Natural killer cell (primary cell): ENCODE data around the gene HABP2. TPM values are rescaled to one million over a fixed set of nuclear protein-coding genes. Genes with fewer than 3 reads are reported as not detected.

Experiments
- ATAC-seq, 3 donors: fragments of 150-1000 bp in 2 of 3; fragments of 200-7000 bp in 1 of 3; cut with Tn5 transposase; 1 replicate in 1 of 3; 2 replicates in 2 of 3; pipeline ENCODE4 v1.10.0; 2021; ENCODE audit warnings: mild to moderate bottlenecking in 2 of 3, moderate library complexity in 2 of 3
- DNase-seq, 2 donors: peaks; one replicate each; pipeline versions ENCODE4 v3.0.0 to v3.0.0-alpha.2; 2013 to 2021; ENCODE audit warnings: mixed read lengths in 1 of 2
- H3K27ac ChIP-seq: one replicate; pipeline ENCODE4 v1.5.1; 2013; ENCODE audit warnings: mild to moderate bottlenecking, low read length
- H3K27me3 ChIP-seq: one replicate; pipeline ENCODE4 v1.6.1; 2013; ENCODE audit warnings: low read length; ENCODE audit not compliant: control insufficient read depth, insufficient read depth
- H3K36me3 ChIP-seq: one replicate; pipeline ENCODE4 v1.6.1; 2013; ENCODE audit warnings: low read length; ENCODE audit not compliant: control insufficient read depth, insufficient read depth
- H3K4me1 ChIP-seq: one replicate; pipeline ENCODE4 v1.6.1; 2013; ENCODE audit warnings: low read length; ENCODE audit not compliant: control insufficient read depth, insufficient read depth
- H3K4me3 ChIP-seq: one replicate; pipeline ENCODE4 v1.5.1; 2013; ENCODE audit warnings: low read length
- H3K9me3 ChIP-seq: one replicate; pipeline ENCODE4 v1.6.1; 2013; ENCODE audit warnings: low read length; ENCODE audit not compliant: control insufficient read depth, insufficient read depth
- H3K27ac Mint-ChIP-seq, 2 donors: one replicate each; pipeline ENCODE4 v1.8.0; 2022; ENCODE audit warnings: mild to moderate bottlenecking in 2 of 2, mixed read lengths in 2 of 2, moderate library complexity in 1 of 2
- H3K27me3 Mint-ChIP-seq, 2 donors: one replicate each; pipeline ENCODE4 v1.8.0; 2022; ENCODE audit warnings: low read depth in 2 of 2, mixed read lengths in 2 of 2
- H3K36me3 Mint-ChIP-seq: one replicate; pipeline ENCODE4 v1.8.0; 2022; ENCODE audit warnings: mixed read lengths
- H3K4me1 Mint-ChIP-seq, 2 donors: one replicate each; pipeline ENCODE4 v1.8.0; 2022; ENCODE audit warnings: mixed read lengths in 2 of 2
- H3K4me3 Mint-ChIP-seq: one replicate; pipeline ENCODE4 v1.8.0; 2022; ENCODE audit warnings: mild to moderate bottlenecking, moderate library complexity, mixed read lengths
- H3K9me3 Mint-ChIP-seq, 2 donors: one replicate each; pipeline ENCODE4 v1.8.0; 2022; ENCODE audit warnings: mixed read lengths in 2 of 2
- WGBS: methylation state at CpG from one replicate; pipeline ENCODE4 v1.1.7; 2013; ENCODE audit warnings: missing lambda C conversion rate; ENCODE audit not compliant: insufficient coverage; 5-methylcytosine and 5-hydroxymethylcytosine counted together
- intact Hi-C: fragments of 100-400 bp; cut with micrococcal nuclease; formaldehyde crosslinking; loops from one replicate; pipeline ENCODE4 v1.14.2; 2022
- total RNA-seq, 4 donors: library from RNA; stranded (reverse); fragments of 120-200 nt in 1 of 4; gene quantifications; one replicate each; pipeline versions ENCODE4 v1.2.3 to v1.2.4, GENCODE V29; 2013 to 2022
- TF ChIP-seq, protein P1 (sequence below): fragments of 200-600 bp; IDR thresholded peaks from one replicate; pipeline ENCODE4 v1.8.0; 2022; ENCODE audit warnings: antibody characterized with exemption

HABP2 gene
- total RNA-seq, 3 donors from 2014 or later (not counting 1 experiment from before 2014, with no cell fraction given): not detected

- Histone ChIP-seq H3K27me3 (no peaks in the 10 kb centered on the region), H3K4me3 (no peak overlapping the region), H3K27ac (no peak overlapping the region), H3K9me3 (no peaks in the 10 kb centered on the region), H3K36me3 (no peaks in the 10 kb centered on the region), H3K4me1 (peaks cover 4% of the 10 kb centered on the region)
- DNase-seq (no peak), ATAC-seq (no peak)
- Mint-ChIP-seq H3K4me3 (no peak overlapping the region), H3K4me1 (peaks cover 7 to 10% of the 10 kb centered on the region in 2 donors), H3K27ac (no peak overlapping the region), H3K9me3 (no peaks in the 10 kb centered on the region), H3K27me3 (peaks cover 2 to 3% of the 10 kb centered on the region in 2 donors), H3K36me3 (no peaks in the 10 kb centered on the region)
- WGBS: 95% methylated on average over 4 of the region's 5 CpGs
- TF ChIP-seq, protein P1, sequence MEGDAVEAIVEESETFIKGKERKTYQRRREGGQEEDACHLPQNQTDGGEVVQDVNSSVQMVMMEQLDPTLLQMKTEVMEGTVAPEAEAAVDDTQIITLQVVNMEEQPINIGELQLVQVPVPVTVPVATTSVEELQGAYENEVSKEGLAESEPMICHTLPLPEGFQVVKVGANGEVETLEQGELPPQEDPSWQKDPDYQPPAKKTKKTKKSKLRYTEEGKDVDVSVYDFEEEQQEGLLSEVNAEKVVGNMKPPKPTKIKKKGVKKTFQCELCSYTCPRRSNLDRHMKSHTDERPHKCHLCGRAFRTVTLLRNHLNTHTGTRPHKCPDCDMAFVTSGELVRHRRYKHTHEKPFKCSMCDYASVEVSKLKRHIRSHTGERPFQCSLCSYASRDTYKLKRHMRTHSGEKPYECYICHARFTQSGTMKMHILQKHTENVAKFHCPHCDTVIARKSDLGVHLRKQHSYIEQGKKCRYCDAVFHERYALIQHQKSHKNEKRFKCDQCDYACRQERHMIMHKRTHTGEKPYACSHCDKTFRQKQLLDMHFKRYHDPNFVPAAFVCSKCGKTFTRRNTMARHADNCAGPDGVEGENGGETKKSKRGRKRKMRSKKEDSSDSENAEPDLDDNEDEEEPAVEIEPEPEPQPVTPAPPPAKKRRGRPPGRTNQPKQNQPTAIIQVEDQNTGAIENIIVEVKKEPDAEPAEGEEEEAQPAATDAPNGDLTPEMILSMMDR: no peak
- intact Hi-C loops: no loop called here
Observed at GRCh38 chr10:113562704-113563103, 9.9 kb downstream of the HABP2 start.

DNA sequence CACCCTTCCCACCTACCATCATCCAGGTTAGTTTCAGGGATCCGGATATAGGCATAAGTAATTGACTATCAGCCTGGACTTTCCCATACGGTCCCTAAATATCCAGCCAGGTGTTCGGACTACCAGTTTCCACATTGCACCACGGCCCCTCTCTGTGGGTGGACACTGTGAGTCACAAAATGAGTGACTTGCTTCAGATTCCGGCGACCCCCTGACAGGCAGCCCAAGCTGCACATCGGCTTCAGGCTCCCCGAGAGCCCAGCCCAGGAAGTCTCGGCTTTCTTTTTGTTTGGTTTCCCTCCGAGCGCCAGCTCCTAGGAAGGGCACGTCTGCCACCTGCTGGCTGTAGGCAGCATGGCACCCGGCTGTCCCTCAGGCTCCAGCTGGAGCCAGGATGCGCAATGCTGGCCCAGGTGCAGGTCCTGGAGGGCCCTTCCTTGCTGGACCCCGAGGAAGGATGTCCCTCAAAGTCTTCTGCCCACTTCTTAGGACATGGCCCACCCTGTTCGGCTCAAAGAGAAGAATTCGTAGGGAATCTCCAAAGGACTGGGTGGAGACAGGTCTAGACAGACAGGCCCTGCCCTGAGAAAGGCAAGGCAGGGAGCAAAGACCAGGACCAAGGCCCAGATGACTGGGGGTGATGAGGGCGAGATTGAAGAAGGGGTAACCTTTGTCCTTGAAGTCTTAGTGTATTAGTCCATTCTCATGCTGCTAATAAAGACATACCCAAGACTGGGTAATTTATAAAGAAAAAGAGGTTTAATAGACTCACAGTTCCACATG lies 10.6 kb downstream of the HABP2 start:
- Histone ChIP-seq H3K27me3 (no peaks in the 10 kb centered on the region), H3K4me1 (peaks cover 4% of the 10 kb centered on the region), H3K36me3 (no peaks in the 10 kb centered on the region), H3K27ac (no peak overlapping the region), H3K4me3 (no peak overlapping the region), H3K9me3 (no peaks in the 10 kb centered on the region)
- peak overlapping the region in 1 of 2 donors; percentile 72 for H3K27ac Mint-ChIP-seq
- DNase-seq: peak; percentile 64 to 78
- H3K4me1 Mint-ChIP-seq: peaks cover 7 to 10% of the 10 kb centered on the region in 2 donors
- peak; percentile 86 to 99 (median 94) for ATAC-seq
- H3K36me3 Mint-ChIP-seq: no peaks in the 10 kb centered on the region
- WGBS: 24% methylated on average over 18 of the region's 18 CpGs
- intact Hi-C loops: no loop called here
- H3K27me3 Mint-ChIP-seq: peaks cover 0 to 3% of the 10 kb centered on the region in 2 donors
- H3K9me3 Mint-ChIP-seq: no peaks in the 10 kb centered on the region
- TF ChIP-seq, protein P1: peak; percentile 99
- peak overlapping the region; percentile 86 for H3K4me3 Mint-ChIP-seq

- peaks cover 4% of the 10 kb centered on the region for H3K4me1 ChIP-seq
- TF ChIP-seq, protein P1: no peak
- no peak for ATAC-seq
- no peaks in the 10 kb centered on the region for H3K9me3 ChIP-seq
- H3K4me3 ChIP-seq: no peak overlapping the region
- H3K36me3 Mint-ChIP-seq: no peaks in the 10 kb centered on the region
- no peak overlapping the region for H3K27ac ChIP-seq
- intact Hi-C loops: no loop called here
- WGBS: 36% methylated on average over 1 of the region's 1 CpG
- no peak for DNase-seq
- H3K27me3 ChIP-seq: no peaks in the 10 kb centered on the region
- H3K27ac Mint-ChIP-seq: no peak overlapping the region
- H3K4me1 Mint-ChIP-seq: peaks cover 7 to 10% of the 10 kb centered on the region in 2 donors
- H3K27me3 Mint-ChIP-seq: no peaks in the 10 kb centered on the region
- no peaks in the 10 kb centered on the region for H3K9me3 Mint-ChIP-seq
- no peak overlapping the region for H3K4me3 Mint-ChIP-seq
- H3K36me3 ChIP-seq: no peaks in the 10 kb centered on the region
Observed at GRCh38 chr10:113565364-113565763, 12.5 kb downstream of the HABP2 start.
